KMS-11 (cell line): ENCODE results near the gene USP24.
A peak's percentile ranks its signal among the peaks of the same experiment; 100 is the strongest.

Experiments
- H2AFZ ChIP-seq: fragments of 200-600 bp; sonication (generic); 2 replicates; pipeline ENCODE4 v1.6.1; 2016; ENCODE audit warnings: antibody characterized with exemption, mixed run types, low read depth
- H3K27ac ChIP-seq: fragments of 200-600 bp; sonication (generic); 2 replicates; pipeline ENCODE4 v1.6.1; 2016; ENCODE audit warnings: mild to moderate bottlenecking, mixed run types
- H3K27me3 ChIP-seq: fragments of 200-600 bp; sonication (generic); 2 replicates; pipeline ENCODE4 v1.6.1; 2017; ENCODE audit warnings: mild to moderate bottlenecking, low read depth, mixed run types, moderate library complexity; ENCODE audit not compliant: insufficient read depth
- H3K36me3 ChIP-seq: fragments of 200-600 bp; sonication (generic); 2 replicates; pipeline ENCODE4 v1.6.1; 2017; ENCODE audit warnings: mild to moderate bottlenecking, mixed run types; ENCODE audit not compliant: insufficient read depth
- H3K4me1 ChIP-seq: fragments of 200-600 bp; sonication (generic); 2 replicates; pipeline ENCODE4 v1.6.1; 2016; ENCODE audit warnings: mild to moderate bottlenecking, low read depth, mixed run types; ENCODE audit not compliant: poor library complexity, severe bottlenecking
- H3K4me2 ChIP-seq: fragments of 200-600 bp; sonication (generic); 2 replicates; pipeline ENCODE4 v1.7.0; 2016; ENCODE audit warnings: mild to moderate bottlenecking, mixed run types
- H3K4me3 ChIP-seq: fragments of 200-600 bp; sonication (generic); IDR thresholded peaks from 2 replicates; pipeline ENCODE4 v1.6.1; 2017; ENCODE audit warnings: low read depth, low read length, mixed read lengths; ENCODE audit not compliant: insufficient read depth
- H3K79me2 ChIP-seq: fragments of 200-600 bp; sonication (generic); 2 replicates; pipeline ENCODE4 v1.6.1; 2016; ENCODE audit warnings: low read depth, mixed run types; ENCODE audit not compliant: insufficient read depth
- H3K9ac ChIP-seq: fragments of 200-600 bp; sonication (generic); 2 replicates; pipeline ENCODE4 v1.6.1; 2016; ENCODE audit warnings: mild to moderate bottlenecking, mixed run types
- H4K20me1 ChIP-seq: fragments of 200-600 bp; sonication (generic); 2 replicates; pipeline ENCODE4 v1.6.1; 2016; ENCODE audit warnings: mild to moderate bottlenecking, mixed run types; ENCODE audit not compliant: insufficient read depth
- CTCF ChIP-seq: fragments of 200-600 bp; sonication (generic); conservative IDR thresholded peaks from 2 replicates; pipeline ENCODE4 v1.6.1; 2017; ENCODE audit warnings: low read depth, mild to moderate bottlenecking, antibody characterized with exemption, low read length, moderate library complexity, mixed read lengths

Gene USP24

GRCh38 chr1:55215194-55216021 is at the start of gene USP24:
USP24 (minus strand) TSS chr1:55215364; CDS start chr1:55215113, 251 bp downstream.
- H3K4me3 ChIP-seq = peak within 1 kb of the TSS; percentile 50
- peak within 1 kb of the TSS; percentile 96 for H3K9ac ChIP-seq
- H3K4me1 ChIP-seq = peaks cover 16% of the 10 kb centered on the region
- H2AFZ ChIP-seq = peak within 1 kb of the TSS; percentile 82
- H3K27ac ChIP-seq = peak within 1 kb of the TSS; percentile 57
- no peaks in the 10 kb centered on the region for H3K36me3 ChIP-seq
- H4K20me1 ChIP-seq = no peaks in the 10 kb centered on the region
- peak within 1 kb of the TSS; percentile 84 for H3K4me2 ChIP-seq
- TF ChIP-seq CTCF = no peak
- no peaks in the 10 kb centered on the region for H3K27me3 ChIP-seq
- H3K79me2 ChIP-seq = peaks cover 19% of the 10 kb centered on the region; the same call in 1 of the 2 replicates

GRCh38 chr1:55262822-55263221 is 47.7 kb upstream of the USP24 start:
- Histone ChIP-seq H3K27ac (no peak overlapping the region), H3K79me2 (no peaks in the 10 kb centered on the region), H3K4me3 (no peak overlapping the region), H3K4me1 (peaks cover 7% of the 10 kb centered on the region), H4K20me1 (no peaks in the 10 kb centered on the region), H2AFZ (no peak overlapping the region), H3K9ac (no peak overlapping the region), H3K4me2 (no peak overlapping the region), H3K27me3 (no peaks in the 10 kb centered on the region), H3K36me3 (no peaks in the 10 kb centered on the region)
- no peak for TF ChIP-seq CTCF

- Histone ChIP-seq H4K20me1 (no peaks in the 10 kb centered on the region), H3K4me1 (peaks cover 11% of the 10 kb centered on the region), H3K79me2 (no peaks in the 10 kb centered on the region), H3K4me2 (no peak overlapping the region), H3K4me3 (no peak overlapping the region), H3K27ac (no peak overlapping the region), H2AFZ (no peak overlapping the region), H3K27me3 (no peaks in the 10 kb centered on the region), H3K36me3 (no peaks in the 10 kb centered on the region), H3K9ac (no peak overlapping the region)
- no peak for TF ChIP-seq CTCF
Observed at GRCh38 chr1:55259911-55260609, 44.9 kb upstream of the USP24 start.

GRCh38 chr1:55257958-55258357 is 42.8 kb upstream of the USP24 start:
- Histone ChIP-seq H3K36me3 (no peaks in the 10 kb centered on the region), H3K9ac (no peak overlapping the region), H2AFZ (no peak overlapping the region), H3K27me3 (no peaks in the 10 kb centered on the region), H3K79me2 (no peaks in the 10 kb centered on the region), H3K4me3 (no peak overlapping the region), H3K4me1 (peaks cover 11% of the 10 kb centered on the region), H4K20me1 (no peaks in the 10 kb centered on the region), H3K4me2 (peak overlapping the region; percentile 20), H3K27ac (no peak overlapping the region)
- TF ChIP-seq CTCF = no peak
